ENCODE measurements around the gene DDTL. TPM values are rescaled to one million over a fixed set of nuclear protein-coding genes. Genes with fewer than 3 reads are reported as not detected.

The DDTL gene
- total and polyA plus RNA-seq, 2 of the 4 experiments (the other 2 are of a cell fraction), result 0.36 to 1.5 TPM

GRCh38 chr22:23925020-23925606, 41.6 kb upstream of the DDTL start:
- intact Hi-C loops (cut with micrococcal nuclease), result no loop called here
- ChIA-PET CTCF (no interaction called here), POLR2A (ENCODE audit: unreplicated experiment) (no interaction called here)

More at GRCh38 chr22:23925020-23925606, 41.6 kb upstream of the DDTL start:
- H4K5ac ChIP-seq (ENCODE audit: low read depth, low read length), result no peak overlapping the region
- no peak overlapping the region for H2BK120ac ChIP-seq (ENCODE audit: low read depth, low read length)
- H3K79me1 ChIP-seq (ENCODE audit: low read depth in 1 of 2, low read length in 2 of 2), result no peaks in the 10 kb centered on the region
- H2AK5ac ChIP-seq (ENCODE audit: low read depth, low read length), result no peak overlapping the region
- no peaks in the 10 kb centered on the region for H3K36me3 ChIP-seq (ENCODE audit: control insufficient read depth, insufficient read depth, low read length)
- H3K4me1 ChIP-seq (ENCODE audit: control insufficient read depth, insufficient read depth, low read length), result peaks cover 2% of the 10 kb centered on the region; the same call in 1 of the 2 replicates
- no peak for ATAC-seq (ENCODE audit: low read depth)
- H2BK15ac ChIP-seq (ENCODE audit: low read depth, low read length), result no peak overlapping the region
- H3K4ac ChIP-seq (ENCODE audit: low read depth, low read length), result no peak overlapping the region
- H3K9me3 ChIP-seq (ENCODE audit: control insufficient read depth, insufficient read depth, low read length), result peaks cover 12% of the 10 kb centered on the region
- 50% methylated on average over 1 of the region's 6 CpGs; no CpG with 5 or more reads in 1 of the 2 experiments for WGBS, 2 experiments (ENCODE audit: extremely low coverage in 2 of 2, insufficient read length in 1 of 2)
- H3K4me2 ChIP-seq (ENCODE audit: low read depth, low read length), result no peak overlapping the region
- no peak overlapping the region for H3K4me3 ChIP-seq (ENCODE audit: insufficient read depth, low read depth, low read length)
- no peak overlapping the region for H2AFZ ChIP-seq (replicated peaks; ENCODE audit: low read length, poor library complexity)
- H2AK9ac ChIP-seq (replicated peaks; ENCODE audit: low read depth, low read length, poor library complexity), result no peak overlapping the region
- H4K8ac ChIP-seq (ENCODE audit: low read depth in 2 of 2, low read length in 2 of 2), result no peak overlapping the region
- H3K27me3 ChIP-seq (ENCODE audit: control insufficient read depth, insufficient read depth, low read length), result no peaks in the 10 kb centered on the region
- H3K27ac ChIP-seq (ENCODE audit: insufficient read depth, low read length), result no peak overlapping the region
- no TSS peak for BruUV-seq (replicated peaks)
- no peak overlapping the region for H4K91ac ChIP-seq (ENCODE audit: insufficient read depth, low read depth, low read length)
- no peaks in the 10 kb centered on the region for H4K20me1 ChIP-seq (ENCODE audit: insufficient read depth, low read length)
- H3K56ac ChIP-seq (ENCODE audit: extremely low read depth, insufficient read depth, low read length), result no peak overlapping the region
- H3K9me1 ChIP-seq (ENCODE audit: insufficient read depth, low read length), result 0 out of 2 replicates have a peak, but pooled peaks cover under 1% of the 10 kb centered on the region
- H3K23ac ChIP-seq (ENCODE audit: low read depth, low read length), result no peak overlapping the region
- TF ChIP-seq BHLHE40 (IDR thresholded peaks at IDR 0.05; ENCODE audit: low read depth, low read length), result no peak
- no peak for TF ChIP-seq MAZ (IDR thresholded peaks at IDR 0.05; ENCODE audit: borderline replicate concordance, low read depth, low read length)
- TF ChIP-seq MAFK (IDR thresholded peaks at IDR 0.05; ENCODE audit: low read depth, low read length), result no peak
- TF ChIP-seq, protein P1, sequence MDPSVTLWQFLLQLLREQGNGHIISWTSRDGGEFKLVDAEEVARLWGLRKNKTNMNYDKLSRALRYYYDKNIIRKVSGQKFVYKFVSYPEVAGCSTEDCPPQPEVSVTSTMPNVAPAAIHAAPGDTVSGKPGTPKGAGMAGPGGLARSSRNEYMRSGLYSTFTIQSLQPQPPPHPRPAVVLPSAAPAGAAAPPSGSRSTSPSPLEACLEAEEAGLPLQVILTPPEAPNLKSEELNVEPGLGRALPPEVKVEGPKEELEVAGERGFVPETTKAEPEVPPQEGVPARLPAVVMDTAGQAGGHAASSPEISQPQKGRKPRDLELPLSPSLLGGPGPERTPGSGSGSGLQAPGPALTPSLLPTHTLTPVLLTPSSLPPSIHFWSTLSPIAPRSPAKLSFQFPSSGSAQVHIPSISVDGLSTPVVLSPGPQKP (IDR thresholded peaks at IDR 0.05; ENCODE audit: borderline replicate concordance, low read depth, low read length), result no peak
- TF ChIP-seq SMC3 (IDR thresholded peaks at IDR 0.05; ENCODE audit: low read depth, low read length), result no peak
- no peak for TF ChIP-seq RAD21 (IDR thresholded peaks at IDR 0.05; ENCODE audit: low read length)
- no peak for TF ChIP-seq RCOR1 (IDR thresholded peaks at IDR 0.05; ENCODE audit: insufficient replicate concordance, low read length)
- TF ChIP-seq, protein P2, sequence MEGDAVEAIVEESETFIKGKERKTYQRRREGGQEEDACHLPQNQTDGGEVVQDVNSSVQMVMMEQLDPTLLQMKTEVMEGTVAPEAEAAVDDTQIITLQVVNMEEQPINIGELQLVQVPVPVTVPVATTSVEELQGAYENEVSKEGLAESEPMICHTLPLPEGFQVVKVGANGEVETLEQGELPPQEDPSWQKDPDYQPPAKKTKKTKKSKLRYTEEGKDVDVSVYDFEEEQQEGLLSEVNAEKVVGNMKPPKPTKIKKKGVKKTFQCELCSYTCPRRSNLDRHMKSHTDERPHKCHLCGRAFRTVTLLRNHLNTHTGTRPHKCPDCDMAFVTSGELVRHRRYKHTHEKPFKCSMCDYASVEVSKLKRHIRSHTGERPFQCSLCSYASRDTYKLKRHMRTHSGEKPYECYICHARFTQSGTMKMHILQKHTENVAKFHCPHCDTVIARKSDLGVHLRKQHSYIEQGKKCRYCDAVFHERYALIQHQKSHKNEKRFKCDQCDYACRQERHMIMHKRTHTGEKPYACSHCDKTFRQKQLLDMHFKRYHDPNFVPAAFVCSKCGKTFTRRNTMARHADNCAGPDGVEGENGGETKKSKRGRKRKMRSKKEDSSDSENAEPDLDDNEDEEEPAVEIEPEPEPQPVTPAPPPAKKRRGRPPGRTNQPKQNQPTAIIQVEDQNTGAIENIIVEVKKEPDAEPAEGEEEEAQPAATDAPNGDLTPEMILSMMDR (conservative IDR thresholded peaks at IDR 0.05; ENCODE audit: low read depth, low read length), result no peak
- no peak for TF ChIP-seq FOS (IDR thresholded peaks at IDR 0.05; ENCODE audit: low read depth, low read length)
- no peak for TF ChIP-seq POLR2A (IDR thresholded peaks at IDR 0.05; ENCODE audit: low read depth, low read length)
- no peak for TF ChIP-seq MXI1 (IDR thresholded peaks at IDR 0.05; ENCODE audit: borderline replicate concordance, low read depth, low read length)
- no peak for TF ChIP-seq CEBPB (IDR thresholded peaks at IDR 0.05; ENCODE audit: low read depth, low read length)
- TF ChIP-seq CHD1 (IDR thresholded peaks at IDR 0.05; ENCODE audit: low read depth, low read length), result no peak
- TF ChIP-seq USF2 (IDR thresholded peaks at IDR 0.05; ENCODE audit: low read depth, low read length), result no peak
- in situ Hi-C loops (cut with MboI; ENCODE audit: low sequenced_read_pairs), result no loop called here
- no peak overlapping the region for H3K9ac ChIP-seq (ENCODE audit: low read depth, low read length)
- no peak for DNase-seq
- no peak overlapping the region for H3K18ac ChIP-seq (ENCODE audit: low read depth, low read length)
- H3K14ac ChIP-seq (replicated peaks; ENCODE audit: low read depth, low read length), result no peak overlapping the region
- no peak overlapping the region for H2BK5ac ChIP-seq (ENCODE audit: low read depth, low read length, poor library complexity, severe bottlenecking)
- dilution Hi-C loops (cut with HindIII; ENCODE audit: low sequenced_read_pairs, unreplicated experiment), result no loop called here
- no peak overlapping the region for H2BK20ac ChIP-seq (ENCODE audit: low read depth, low read length)

Data from IMR-90 (cell line).